NK-92 treated with Interleukin-12 subunit alpha and Interleukin-12 subunit beta, amount 100 ng/mL, for 24 hours (cell line): ENCODE data around the gene CHMP1B.

Experiments
- DNase-seq: peaks from one replicate; lab custom pipeline; 2025; lab: John Stamatoyannopoulos, UW

The CHMP1B gene

GRCh38 chr18:11851146-11851805 is at the start of gene CHMP1B:
Gene CHMP1B (plus strand): TSS chr18:11851413. CDS start chr18:11851512, 99 bp downstream.
- DNase-seq: peak; percentile 81

GRCh38 chr18:11801573-11801972 is 49.6 kb upstream of the CHMP1B start:
- DNase-seq: no peak

GRCh38 chr18:11802158-11802557 is 49.1 kb upstream of the CHMP1B start:
- no peak for DNase-seq

GRCh38 chr18:11802586-11802985 is 48.6 kb upstream of the CHMP1B start:
- DNase-seq: no peak

GRCh38 chr18:11807233-11807632 is 44.0 kb upstream of the CHMP1B start:
- no peak for DNase-seq

- DNase-seq: no peak
Observed at GRCh38 chr18:11808001-11808855, 43.0 kb upstream of the CHMP1B start.

GRCh38 chr18:11809895-11810294 is 41.3 kb upstream of the CHMP1B start:
- no peak for DNase-seq

- no peak for DNase-seq
Observed at GRCh38 chr18:11810379-11810778, 40.8 kb upstream of the CHMP1B start.

GRCh38 chr18:11811009-11811408 is 40.2 kb upstream of the CHMP1B start:
- no peak for DNase-seq

GRCh38 chr18:11817229-11817628 is 34.0 kb upstream of the CHMP1B start:
- DNase-seq: no peak

GRCh38 chr18:11818486-11819203 is 32.6 kb upstream of the CHMP1B start:
- DNase-seq: no peak

GRCh38 chr18:11819938-11820337 is 31.3 kb upstream of the CHMP1B start:
- DNase-seq: no peak

GRCh38 chr18:11820697-11821096 is 30.5 kb upstream of the CHMP1B start:
- DNase-seq: no peak

- DNase-seq: no peak
Observed at GRCh38 chr18:11821208-11821607, 30.0 kb upstream of the CHMP1B start.

- DNase-seq: no peak
Observed at GRCh38 chr18:11821643-11822237, 29.5 kb upstream of the CHMP1B start.

- no peak for DNase-seq
Observed at GRCh38 chr18:11823545-11823944, 27.7 kb upstream of the CHMP1B start.

- DNase-seq: no peak
Observed at GRCh38 chr18:11826836-11827235, 24.4 kb upstream of the CHMP1B start.

- DNase-seq: no peak
Observed at GRCh38 chr18:11828786-11829432, 22.3 kb upstream of the CHMP1B start.

- no peak for DNase-seq
Observed at GRCh38 chr18:11830585-11830984, 20.6 kb upstream of the CHMP1B start.

GRCh38 chr18:11831921-11832320 is 19.3 kb upstream of the CHMP1B start:
- no peak for DNase-seq

GRCh38 chr18:11834772-11835171 is 16.4 kb upstream of the CHMP1B start:
- DNase-seq: no peak

GRCh38 chr18:11839556-11839955 is 11.7 kb upstream of the CHMP1B start:
- DNase-seq: no peak
